ENCODE results near the gene ANKIB1.

DNA sequence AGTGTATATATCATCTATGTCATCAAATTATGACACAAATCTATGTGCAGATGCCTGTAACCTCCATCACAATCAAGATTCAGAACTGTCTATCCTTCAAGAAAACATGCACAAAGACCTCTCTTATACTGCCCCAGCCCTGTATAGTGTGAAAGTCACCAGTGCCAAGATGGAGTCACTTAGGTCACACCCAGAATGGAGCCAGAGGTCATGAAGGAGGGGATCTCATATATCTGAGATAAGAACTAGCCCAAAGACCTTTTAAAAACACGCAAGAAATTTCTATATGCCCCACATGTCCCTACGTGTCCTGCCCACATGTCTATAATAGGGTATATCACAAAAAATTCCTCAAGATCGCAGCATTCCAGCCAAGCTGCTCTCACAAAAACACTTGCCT is 181.4 kb downstream of the ANKIB1 start:
- TF ChIP-seq, protein P1, sequence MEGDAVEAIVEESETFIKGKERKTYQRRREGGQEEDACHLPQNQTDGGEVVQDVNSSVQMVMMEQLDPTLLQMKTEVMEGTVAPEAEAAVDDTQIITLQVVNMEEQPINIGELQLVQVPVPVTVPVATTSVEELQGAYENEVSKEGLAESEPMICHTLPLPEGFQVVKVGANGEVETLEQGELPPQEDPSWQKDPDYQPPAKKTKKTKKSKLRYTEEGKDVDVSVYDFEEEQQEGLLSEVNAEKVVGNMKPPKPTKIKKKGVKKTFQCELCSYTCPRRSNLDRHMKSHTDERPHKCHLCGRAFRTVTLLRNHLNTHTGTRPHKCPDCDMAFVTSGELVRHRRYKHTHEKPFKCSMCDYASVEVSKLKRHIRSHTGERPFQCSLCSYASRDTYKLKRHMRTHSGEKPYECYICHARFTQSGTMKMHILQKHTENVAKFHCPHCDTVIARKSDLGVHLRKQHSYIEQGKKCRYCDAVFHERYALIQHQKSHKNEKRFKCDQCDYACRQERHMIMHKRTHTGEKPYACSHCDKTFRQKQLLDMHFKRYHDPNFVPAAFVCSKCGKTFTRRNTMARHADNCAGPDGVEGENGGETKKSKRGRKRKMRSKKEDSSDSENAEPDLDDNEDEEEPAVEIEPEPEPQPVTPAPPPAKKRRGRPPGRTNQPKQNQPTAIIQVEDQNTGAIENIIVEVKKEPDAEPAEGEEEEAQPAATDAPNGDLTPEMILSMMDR (conservative IDR thresholded peaks at IDR 0.05; ENCODE audit: low read depth, low read length) = no peak
- no peak for TF ChIP-seq EZH2 (IDR thresholded peaks at IDR 0.05; ENCODE audit: borderline replicate concordance, low read depth, low read length, poor library complexity, severe bottlenecking)

Measured in A673 (cell line).